Endodermal cell (in vitro differentiated cells): ENCODE measurements around the gene TARS2. TPM values are rescaled to one million over a fixed set of nuclear protein-coding genes. Genes with fewer than 3 reads are reported as not detected.

Experiments
- DNase-seq: peaks from one replicate; pipeline ENCODE4 v3.0.0-alpha.2; 2017
- H3K27ac ChIP-seq: 2 replicates; pipeline ENCODE4 v1.5.1; 2013; ENCODE audit warnings: mild to moderate bottlenecking, low read depth, low read length, moderate library complexity
- H3K27me3 ChIP-seq: 2 replicates; pipeline ENCODE4 v1.6.1; 2013; ENCODE audit warnings: mild to moderate bottlenecking, low read length, moderate library complexity; ENCODE audit not compliant: insufficient read depth, control insufficient read depth, poor library complexity, severe bottlenecking
- H3K36me3 ChIP-seq: 2 replicates; pipeline ENCODE4 v1.7.0; 2013; ENCODE audit warnings: mild to moderate bottlenecking, low read length, moderate library complexity; ENCODE audit not compliant: control insufficient read depth, insufficient read depth
- H3K4me1 ChIP-seq: one replicate; pipeline ENCODE4 v1.7.0; 2013; ENCODE audit warnings: low read length; ENCODE audit not compliant: control insufficient read depth, insufficient read depth
- H3K4me3 ChIP-seq: 2 replicates; pipeline ENCODE4 v1.5.1; 2013; ENCODE audit warnings: mild to moderate bottlenecking, low read length, moderate library complexity
- H3K9ac ChIP-seq: 2 replicates; pipeline ENCODE4 v1.6.1; 2013; ENCODE audit warnings: mild to moderate bottlenecking, low read length, moderate library complexity; ENCODE audit not compliant: poor library complexity, severe bottlenecking; ENCODE audit errors: extremely low read depth
- H3K9me3 ChIP-seq: 2 replicates; pipeline ENCODE4 v1.6.1; 2013; ENCODE audit warnings: mild to moderate bottlenecking, low read length, moderate library complexity; ENCODE audit not compliant: control insufficient read depth
- H3K27ac Mint-ChIP-seq: 2 replicates; pipeline ENCODE4 v1.8.0; 2020; ENCODE audit warnings: mixed read lengths
- H3K27me3 Mint-ChIP-seq: 2 replicates; pipeline ENCODE4 v1.8.0; 2021; ENCODE audit warnings: mild to moderate bottlenecking, mixed read lengths; ENCODE audit not compliant: insufficient read depth
- H3K36me3 Mint-ChIP-seq: 2 replicates; pipeline ENCODE4 v1.8.0; 2020; ENCODE audit warnings: low read depth, mixed read lengths
- H3K4me1 Mint-ChIP-seq: 2 replicates; pipeline ENCODE4 v1.8.0; 2020; ENCODE audit warnings: mixed read lengths
- H3K4me3 Mint-ChIP-seq: 2 replicates; pipeline ENCODE4 v1.8.0; 2020; ENCODE audit warnings: mild to moderate bottlenecking, moderate library complexity, mixed read lengths
- H3K9me3 Mint-ChIP-seq: 2 replicates; pipeline ENCODE4 v1.8.0; 2020; ENCODE audit warnings: mild to moderate bottlenecking, mixed read lengths
- WGBS, 2 experiments: methylation state at CpG; one replicate each; pipeline versions ENCODE4 v1.1.5 to v1.1.7; 2013; ENCODE audit warnings: missing lambda C conversion rate in 2 of 2, mixed read lengths in 1 of 2; ENCODE audit not compliant: insufficient coverage in 1 of 2, insufficient read length in 1 of 2; 5-methylcytosine and 5-hydroxymethylcytosine counted together
- total RNA-seq, 2 donors: library from RNA; stranded (reverse); fragmentation: NEBNext Ultra II Directional in 1 of 2; extraction: Animal tissue kit (Norgen Biotek cat#: 25700) in 1 of 2; gene quantifications; 2 replicates in 1 of 2; 3 replicates in 1 of 2; pipeline ENCODE4 v1.2.1, GENCODE V29; 2021
- TF ChIP-seq, protein P1 (sequence below): fragments of 200-600 bp; sonication (generic); conservative IDR thresholded peaks from 2 replicates; pipeline ENCODE4 v1.5.0; 2021; ENCODE audit warnings: antibody characterized with exemption, mild to moderate bottlenecking

TARS2 gene
- total RNA-seq, 2 donors from 2014 or later: 32.9 to 39.4 TPM

DNA sequence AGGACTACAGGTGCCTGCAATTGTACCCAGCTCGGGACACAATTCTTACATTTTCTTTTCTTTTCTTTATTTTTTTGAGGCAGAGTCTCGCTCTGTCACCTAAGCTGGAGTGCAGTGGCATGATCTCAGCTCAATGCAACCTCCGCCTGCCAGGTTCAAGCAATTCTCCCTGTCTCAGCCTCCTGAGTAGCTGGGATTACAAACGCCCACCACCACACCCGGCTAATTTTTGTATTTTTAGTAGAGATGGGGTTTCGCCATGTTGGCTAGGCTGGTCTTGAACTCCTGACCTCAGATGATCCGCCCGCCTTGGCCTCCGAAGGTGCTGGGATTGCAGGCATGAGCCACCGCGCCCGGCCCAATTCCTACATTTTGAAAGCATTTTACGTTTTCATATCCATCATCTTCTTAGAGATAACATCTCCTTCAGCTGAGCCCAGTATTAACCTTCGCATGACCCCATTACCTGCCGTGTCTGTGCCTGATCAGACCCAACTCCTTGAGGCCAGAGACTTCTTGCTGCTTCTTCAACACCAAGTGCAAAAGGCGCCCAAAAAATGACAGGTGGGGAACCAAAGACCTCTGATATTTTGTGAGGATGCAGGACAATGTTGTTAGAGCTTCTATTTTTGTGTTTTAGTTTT is 59.2 kb downstream of the TARS2 start:
- no peak overlapping the region for H3K27ac Mint-ChIP-seq
- H3K27me3 ChIP-seq: no peaks in the 10 kb centered on the region
- no peaks in the 10 kb centered on the region for H3K9me3 ChIP-seq
- WGBS, 2 experiments: 95 to 97% methylated on average over 10 to 16 of the region's 16 CpGs
- H3K9ac ChIP-seq: no peak overlapping the region
- no peak overlapping the region for H3K4me3 ChIP-seq
- no peak overlapping the region for H3K4me3 Mint-ChIP-seq
- no peak for DNase-seq
- H3K9me3 Mint-ChIP-seq: no peaks in the 10 kb centered on the region
- peaks cover 14% of the 10 kb centered on the region for H3K4me1 Mint-ChIP-seq
- H3K27me3 Mint-ChIP-seq: peaks cover 36% of the 10 kb centered on the region
- TF ChIP-seq, protein P1, sequence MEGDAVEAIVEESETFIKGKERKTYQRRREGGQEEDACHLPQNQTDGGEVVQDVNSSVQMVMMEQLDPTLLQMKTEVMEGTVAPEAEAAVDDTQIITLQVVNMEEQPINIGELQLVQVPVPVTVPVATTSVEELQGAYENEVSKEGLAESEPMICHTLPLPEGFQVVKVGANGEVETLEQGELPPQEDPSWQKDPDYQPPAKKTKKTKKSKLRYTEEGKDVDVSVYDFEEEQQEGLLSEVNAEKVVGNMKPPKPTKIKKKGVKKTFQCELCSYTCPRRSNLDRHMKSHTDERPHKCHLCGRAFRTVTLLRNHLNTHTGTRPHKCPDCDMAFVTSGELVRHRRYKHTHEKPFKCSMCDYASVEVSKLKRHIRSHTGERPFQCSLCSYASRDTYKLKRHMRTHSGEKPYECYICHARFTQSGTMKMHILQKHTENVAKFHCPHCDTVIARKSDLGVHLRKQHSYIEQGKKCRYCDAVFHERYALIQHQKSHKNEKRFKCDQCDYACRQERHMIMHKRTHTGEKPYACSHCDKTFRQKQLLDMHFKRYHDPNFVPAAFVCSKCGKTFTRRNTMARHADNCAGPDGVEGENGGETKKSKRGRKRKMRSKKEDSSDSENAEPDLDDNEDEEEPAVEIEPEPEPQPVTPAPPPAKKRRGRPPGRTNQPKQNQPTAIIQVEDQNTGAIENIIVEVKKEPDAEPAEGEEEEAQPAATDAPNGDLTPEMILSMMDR: no peak
- peaks cover 6% of the 10 kb centered on the region for H3K4me1 ChIP-seq
- H3K36me3 ChIP-seq: no peaks in the 10 kb centered on the region
- no peaks in the 10 kb centered on the region for H3K36me3 Mint-ChIP-seq
- no peak overlapping the region for H3K27ac ChIP-seq

DNA sequence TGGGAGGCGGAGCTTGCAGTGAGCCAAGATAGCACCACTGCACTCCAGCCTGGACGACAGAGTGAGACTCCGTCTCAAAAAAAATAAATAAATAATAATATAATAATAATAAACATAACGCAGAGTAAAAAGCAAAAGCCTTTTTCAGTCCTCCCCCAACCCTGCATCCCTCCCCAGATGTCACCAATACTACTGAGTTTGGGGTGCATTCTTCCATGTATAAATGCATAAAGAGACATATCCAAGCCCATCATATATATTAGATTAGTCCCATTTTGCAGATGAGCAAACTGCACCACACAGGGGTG is 61.1 kb downstream of the TARS2 start:
- Histone ChIP-seq H3K4me1 (peaks cover 6% of the 10 kb centered on the region), H3K9me3 (no peaks in the 10 kb centered on the region), H3K27me3 (no peaks in the 10 kb centered on the region), H3K27ac (no peak overlapping the region), H3K4me3 (peak overlapping the region; percentile 83), H3K9ac (peak overlapping the region; percentile 44), H3K36me3 (no peaks in the 10 kb centered on the region)
- peaks cover 27% of the 10 kb centered on the region for H3K27me3 Mint-ChIP-seq
- DNase-seq: no peak
- H3K9me3 Mint-ChIP-seq: no peaks in the 10 kb centered on the region
- H3K36me3 Mint-ChIP-seq: no peaks in the 10 kb centered on the region
- no peak overlapping the region for H3K27ac Mint-ChIP-seq
- TF ChIP-seq, protein P1: no peak
- H3K4me1 Mint-ChIP-seq: peaks cover 14% of the 10 kb centered on the region
- H3K4me3 Mint-ChIP-seq: peak overlapping the region; percentile 43
- WGBS, 2 experiments: 90% methylated on average over 2 of the region's 4 CpGs; no CpG with 5 or more reads in 1 of the 2 experiments

DNA sequence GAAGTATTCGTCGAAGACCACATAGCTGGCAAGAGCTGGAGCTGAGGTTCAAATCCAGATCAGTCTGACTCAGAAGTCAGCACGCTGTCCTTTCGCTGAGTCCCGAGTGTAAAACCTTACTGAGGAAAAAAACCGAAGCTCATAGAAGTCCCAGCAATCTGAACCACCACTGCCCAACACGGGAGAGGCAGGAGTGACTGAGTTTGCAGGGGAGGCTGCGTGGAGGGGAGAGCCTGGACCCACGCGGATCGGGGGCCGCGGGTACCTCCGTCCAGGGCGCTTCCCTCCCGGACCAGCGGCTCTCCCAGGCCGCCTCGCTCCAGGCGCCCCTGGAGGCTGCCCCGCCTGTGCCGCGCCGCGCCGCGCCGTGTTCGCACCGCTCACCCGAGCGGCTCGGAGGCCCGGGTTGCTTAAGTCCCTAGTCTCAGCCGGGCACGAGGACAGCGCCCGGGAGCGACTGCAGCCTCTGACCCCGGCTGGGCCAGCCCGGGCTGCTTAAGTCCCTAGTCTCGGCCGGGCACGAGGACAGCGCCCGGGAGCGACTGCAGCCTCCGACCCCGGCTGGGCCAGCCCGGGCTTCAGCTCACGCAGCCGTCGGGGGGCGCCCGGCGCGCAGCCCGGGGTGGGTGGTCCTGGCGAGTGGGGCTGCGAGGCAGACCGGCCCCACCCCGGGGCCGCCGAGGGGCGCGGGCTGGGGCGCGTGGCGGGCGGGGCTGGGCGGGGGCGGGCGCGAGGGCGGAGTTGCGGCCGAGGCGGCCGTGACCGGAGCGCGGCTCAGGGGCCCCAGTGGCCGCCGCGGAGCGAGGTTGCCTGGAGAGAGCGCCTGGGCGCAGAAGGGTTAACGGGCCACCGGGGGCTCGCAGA is 61.6 kb downstream of the TARS2 start, which contains the start of gene ADAMTSL4:
ADAMTSL4 (plus strand) TSS at position 777 of the 864 bp plus-strand sequence. CDS start 2,881 bp downstream, outside the sequence.
- TF ChIP-seq, protein P1: peak; percentile 55
- no peak within 1 kb of the TSS for H3K27ac ChIP-seq
- H3K9ac ChIP-seq: peak within 1 kb of the TSS; percentile 44
- 2 to 4% methylated on average over 23 to 91 of the region's 91 CpGs for WGBS, 2 experiments
- H3K4me1 ChIP-seq: peaks cover 3% of the 10 kb centered on the region
- Mint-ChIP-seq H3K36me3 (no peaks in the 10 kb centered on the region), H3K9me3 (no peaks in the 10 kb centered on the region), H3K27me3 (peaks cover 27% of the 10 kb centered on the region), H3K4me1 (peaks cover 9% of the 10 kb centered on the region), H3K4me3 (peak within 1 kb of the TSS; percentile 58), H3K27ac (peak within 1 kb of the TSS; percentile 80)
- no peaks in the 10 kb centered on the region for H3K9me3 ChIP-seq
- no peaks in the 10 kb centered on the region for H3K36me3 ChIP-seq
- peak; percentile 87 for DNase-seq
- H3K4me3 ChIP-seq: peak within 1 kb of the TSS; percentile 83
- no peaks in the 10 kb centered on the region for H3K27me3 ChIP-seq
